Measurements from ENCODE around the gene ACE. TPM values are rescaled to one million over a fixed set of nuclear protein-coding genes. Genes with fewer than 3 reads are reported as not detected.
A peak's percentile ranks its signal among the peaks of the same experiment; 100 is the strongest.

The ACE gene
- total RNA-seq, 1 experiment from 2014 or later, result 4.5 TPM

DNA sequence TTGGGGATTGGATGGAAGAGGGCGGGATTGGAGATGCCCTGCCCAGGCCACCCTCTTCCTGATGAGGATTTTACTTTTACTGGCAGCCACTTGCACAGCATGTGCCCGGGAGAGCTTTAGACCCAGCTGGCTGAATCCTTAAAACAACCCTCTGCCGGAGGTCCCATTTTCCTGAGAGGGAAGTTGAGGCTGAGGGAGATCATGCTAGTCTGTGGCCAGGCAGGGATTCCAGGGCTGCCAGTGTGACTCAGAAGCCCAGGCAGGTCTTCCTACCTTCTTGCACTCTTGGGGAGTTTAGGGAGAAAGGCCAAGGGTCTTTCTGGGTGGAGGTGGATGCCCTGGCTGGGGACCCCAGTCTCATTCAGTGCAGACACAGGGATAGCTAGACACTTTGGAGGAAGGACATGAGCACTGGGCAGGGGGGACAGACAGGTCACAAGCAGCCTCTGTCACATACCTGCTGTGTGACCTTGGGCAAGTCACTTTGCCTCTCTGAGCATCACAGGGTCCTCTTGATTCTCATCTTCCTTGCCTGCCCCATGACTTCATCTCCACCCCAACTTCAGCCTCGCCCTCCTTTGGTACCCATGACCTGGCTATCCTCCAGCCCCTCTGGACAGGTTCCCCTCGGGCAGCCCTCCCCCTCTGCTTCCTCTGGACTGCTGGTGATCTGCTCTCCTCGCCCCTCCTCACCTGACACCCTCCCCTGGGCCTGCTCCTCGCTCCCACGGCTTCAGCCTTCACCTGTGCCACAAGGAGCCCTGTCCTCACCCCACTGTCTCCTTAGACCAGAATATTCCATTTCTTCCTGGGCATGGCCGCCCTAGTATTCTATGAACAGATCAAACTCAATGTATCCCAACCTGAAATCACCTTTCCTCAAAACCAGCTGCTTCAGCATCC, 62.1 kb downstream of the ACE start:
- TF ChIP-seq, protein P1, sequence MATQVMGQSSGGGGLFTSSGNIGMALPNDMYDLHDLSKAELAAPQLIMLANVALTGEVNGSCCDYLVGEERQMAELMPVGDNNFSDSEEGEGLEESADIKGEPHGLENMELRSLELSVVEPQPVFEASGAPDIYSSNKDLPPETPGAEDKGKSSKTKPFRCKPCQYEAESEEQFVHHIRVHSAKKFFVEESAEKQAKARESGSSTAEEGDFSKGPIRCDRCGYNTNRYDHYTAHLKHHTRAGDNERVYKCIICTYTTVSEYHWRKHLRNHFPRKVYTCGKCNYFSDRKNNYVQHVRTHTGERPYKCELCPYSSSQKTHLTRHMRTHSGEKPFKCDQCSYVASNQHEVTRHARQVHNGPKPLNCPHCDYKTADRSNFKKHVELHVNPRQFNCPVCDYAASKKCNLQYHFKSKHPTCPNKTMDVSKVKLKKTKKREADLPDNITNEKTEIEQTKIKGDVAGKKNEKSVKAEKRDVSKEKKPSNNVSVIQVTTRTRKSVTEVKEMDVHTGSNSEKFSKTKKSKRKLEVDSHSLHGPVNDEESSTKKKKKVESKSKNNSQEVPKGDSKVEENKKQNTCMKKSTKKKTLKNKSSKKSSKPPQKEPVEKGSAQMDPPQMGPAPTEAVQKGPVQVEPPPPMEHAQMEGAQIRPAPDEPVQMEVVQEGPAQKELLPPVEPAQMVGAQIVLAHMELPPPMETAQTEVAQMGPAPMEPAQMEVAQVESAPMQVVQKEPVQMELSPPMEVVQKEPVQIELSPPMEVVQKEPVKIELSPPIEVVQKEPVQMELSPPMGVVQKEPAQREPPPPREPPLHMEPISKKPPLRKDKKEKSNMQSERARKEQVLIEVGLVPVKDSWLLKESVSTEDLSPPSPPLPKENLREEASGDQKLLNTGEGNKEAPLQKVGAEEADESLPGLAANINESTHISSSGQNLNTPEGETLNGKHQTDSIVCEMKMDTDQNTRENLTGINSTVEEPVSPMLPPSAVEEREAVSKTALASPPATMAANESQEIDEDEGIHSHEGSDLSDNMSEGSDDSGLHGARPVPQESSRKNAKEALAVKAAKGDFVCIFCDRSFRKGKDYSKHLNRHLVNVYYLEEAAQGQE (IDR thresholded peaks at IDR 0.05; ENCODE audit: insufficient read depth in 1 of 2, low read depth in 2 of 2, low read length in 1 of 2), result no peak
- TF ChIP-seq SIN3A (IDR thresholded peaks at IDR 0.05; ENCODE audit: borderline replicate concordance, insufficient read depth, low read depth, low read length) (no peak), POLR2AphosphoS5 (IDR thresholded peaks at IDR 0.05; ENCODE audit: low read depth, low read length) (no peak), TCF7L2 (IDR thresholded peaks at IDR 0.05; ENCODE audit: low read depth, low read length) (no peak)
- peak overlapping the region; percentile 21 to 48 for H3K4me3 ChIP-seq (ENCODE audit: low read depth in 2 of 2, low read length in 2 of 2)
- ChIA-PET CTCF (no interaction called here), POLR2A (no interaction called here)
- H3K4me1 ChIP-seq (ENCODE audit: control insufficient read depth, insufficient read depth, low read length), result no peaks in the 10 kb centered on the region
- H3K27me3 ChIP-seq (ENCODE audit: control insufficient read depth, insufficient read depth, low read length), result no peaks in the 10 kb centered on the region
- no peak overlapping the region for H3K27ac ChIP-seq (ENCODE audit: low read length)
- BruUV-seq (replicated peaks), result no TSS peak
- ATAC-seq (0 out of 2 replicates have a peak, but pooled peaks have one; percentile 15), DNase-seq (ENCODE audit: low read depth, low spot score) (no peak)
- intact Hi-C loops (cut with micrococcal nuclease; ENCODE audit: unreplicated experiment), result no loop called here
- in situ Hi-C loops (cut with HindIII; ENCODE audit: low pct_unique_long_range_greater_than_20kb, low sequenced_read_pairs), result no loop called here
- no peaks in the 10 kb centered on the region for H3K9me3 ChIP-seq (ENCODE audit: control insufficient read depth, insufficient read depth, low read depth, low read length)
- no peaks in the 10 kb centered on the region for H3K36me3 ChIP-seq (ENCODE audit: control insufficient read depth, insufficient read depth, low read length)

DNA sequence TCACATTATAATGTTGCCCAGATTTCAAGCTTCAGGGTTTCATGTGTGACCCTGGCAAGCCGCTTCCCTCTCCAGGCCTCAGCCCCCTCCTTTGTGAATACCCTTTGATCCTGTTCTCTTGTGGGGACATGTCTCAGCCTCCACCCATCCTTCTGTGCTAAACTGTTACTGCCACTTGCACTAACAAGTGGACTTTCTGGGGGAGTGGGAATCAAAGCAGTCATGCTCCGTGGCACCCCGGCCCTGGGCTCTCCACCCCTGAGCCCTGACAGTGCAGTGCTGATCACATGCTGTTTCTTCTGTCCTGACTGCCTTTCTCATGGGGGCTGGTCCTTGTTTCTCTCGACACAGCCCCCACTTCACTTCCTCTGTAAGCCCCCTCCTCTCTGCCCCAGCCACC, 63.7 kb downstream of the ACE start:
- Histone ChIP-seq H3K4me3 (ENCODE audit: low read depth in 2 of 2, low read length in 2 of 2) (no peak overlapping the region), H3K9me3 (ENCODE audit: control insufficient read depth, insufficient read depth, low read depth, low read length) (no peaks in the 10 kb centered on the region), H3K27me3 (ENCODE audit: control insufficient read depth, insufficient read depth, low read length) (no peaks in the 10 kb centered on the region), H3K27ac (ENCODE audit: low read length) (no peak overlapping the region), H3K36me3 (ENCODE audit: control insufficient read depth, insufficient read depth, low read length) (no peaks in the 10 kb centered on the region), H3K4me1 (ENCODE audit: control insufficient read depth, insufficient read depth, low read length) (no peaks in the 10 kb centered on the region)
- BruUV-seq (replicated peaks), result no TSS peak
- POLR2A ChIA-PET, result no interaction called here
- CTCF ChIA-PET, result no interaction called here
- in situ Hi-C loops (cut with HindIII; ENCODE audit: low pct_unique_long_range_greater_than_20kb, low sequenced_read_pairs), result no loop called here
- no peak for DNase-seq (ENCODE audit: low read depth, low spot score)
- intact Hi-C loops (cut with micrococcal nuclease; ENCODE audit: unreplicated experiment), result no loop called here
- no peak for ATAC-seq
- TF ChIP-seq SIN3A (IDR thresholded peaks at IDR 0.05; ENCODE audit: borderline replicate concordance, insufficient read depth, low read depth, low read length), result no peak
- TF ChIP-seq TCF7L2 (IDR thresholded peaks at IDR 0.05; ENCODE audit: low read depth, low read length), result no peak

DNA sequence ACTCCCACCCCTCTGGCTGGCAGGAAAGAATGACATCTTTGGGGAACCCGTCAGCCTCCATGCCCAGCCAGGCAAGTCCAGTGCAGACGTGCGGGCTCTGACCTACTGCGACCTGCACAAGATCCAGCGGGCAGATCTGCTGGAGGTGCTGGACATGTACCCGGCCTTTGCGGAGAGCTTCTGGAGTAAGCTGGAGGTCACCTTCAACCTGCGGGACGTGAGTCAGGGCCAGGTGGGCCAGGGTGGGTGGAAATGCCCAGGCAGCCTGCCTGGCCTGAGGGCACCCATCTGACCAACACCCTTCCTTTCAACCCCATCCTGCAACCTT, 65.3 kb downstream of the ACE start:
- POLR2A ChIA-PET, result no interaction called here
- intact Hi-C loops (cut with micrococcal nuclease; ENCODE audit: unreplicated experiment) (no loop called here), in situ Hi-C loops (cut with HindIII; ENCODE audit: low pct_unique_long_range_greater_than_20kb, low sequenced_read_pairs) (no loop called here)
- ATAC-seq (no peak), DNase-seq (ENCODE audit: low read depth, low spot score) (no peak)
- H3K27ac ChIP-seq (ENCODE audit: low read length), result no peak overlapping the region
- CTCF ChIA-PET, result no interaction called here
- no TSS peak for BruUV-seq (replicated peaks)
- H3K36me3 ChIP-seq (ENCODE audit: control insufficient read depth, insufficient read depth, low read length), result no peaks in the 10 kb centered on the region
- H3K4me1 ChIP-seq (ENCODE audit: control insufficient read depth, insufficient read depth, low read length), result no peaks in the 10 kb centered on the region
- no peaks in the 10 kb centered on the region for H3K9me3 ChIP-seq (ENCODE audit: control insufficient read depth, insufficient read depth, low read depth, low read length)
- H3K27me3 ChIP-seq (ENCODE audit: control insufficient read depth, insufficient read depth, low read length), result no peaks in the 10 kb centered on the region
- TF ChIP-seq TCF7L2 (IDR thresholded peaks at IDR 0.05; ENCODE audit: low read depth, low read length), result no peak
- TF ChIP-seq POLR2AphosphoS5 (IDR thresholded peaks at IDR 0.05; ENCODE audit: low read depth, low read length), result no peak
- TF ChIP-seq, protein P2, sequence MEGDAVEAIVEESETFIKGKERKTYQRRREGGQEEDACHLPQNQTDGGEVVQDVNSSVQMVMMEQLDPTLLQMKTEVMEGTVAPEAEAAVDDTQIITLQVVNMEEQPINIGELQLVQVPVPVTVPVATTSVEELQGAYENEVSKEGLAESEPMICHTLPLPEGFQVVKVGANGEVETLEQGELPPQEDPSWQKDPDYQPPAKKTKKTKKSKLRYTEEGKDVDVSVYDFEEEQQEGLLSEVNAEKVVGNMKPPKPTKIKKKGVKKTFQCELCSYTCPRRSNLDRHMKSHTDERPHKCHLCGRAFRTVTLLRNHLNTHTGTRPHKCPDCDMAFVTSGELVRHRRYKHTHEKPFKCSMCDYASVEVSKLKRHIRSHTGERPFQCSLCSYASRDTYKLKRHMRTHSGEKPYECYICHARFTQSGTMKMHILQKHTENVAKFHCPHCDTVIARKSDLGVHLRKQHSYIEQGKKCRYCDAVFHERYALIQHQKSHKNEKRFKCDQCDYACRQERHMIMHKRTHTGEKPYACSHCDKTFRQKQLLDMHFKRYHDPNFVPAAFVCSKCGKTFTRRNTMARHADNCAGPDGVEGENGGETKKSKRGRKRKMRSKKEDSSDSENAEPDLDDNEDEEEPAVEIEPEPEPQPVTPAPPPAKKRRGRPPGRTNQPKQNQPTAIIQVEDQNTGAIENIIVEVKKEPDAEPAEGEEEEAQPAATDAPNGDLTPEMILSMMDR (IDR thresholded peaks at IDR 0.05), result no peak
- TF ChIP-seq, protein P1 (IDR thresholded peaks at IDR 0.05; ENCODE audit: insufficient read depth in 1 of 2, low read depth in 2 of 2, low read length in 1 of 2), result no peak
- no peak for TF ChIP-seq SIN3A (IDR thresholded peaks at IDR 0.05; ENCODE audit: borderline replicate concordance, insufficient read depth, low read depth, low read length)
- H3K4me3 ChIP-seq (ENCODE audit: low read depth in 2 of 2, low read length in 2 of 2), result no peak overlapping the region
